GM18502 (cell line): ENCODE measurements around the gene CHST2.

ENCODE experiments used
- ATAC-seq: cut with Tn5 transposase; IDR thresholded peaks from one replicate; pipeline ENCODE4 v1.9.1; 2021; ENCODE audit warnings: mild to moderate bottlenecking; ENCODE audit not compliant: unreplicated experiment, poor library complexity

Gene CHST2

GRCh38 chr3:143128227-143128955 is 8.8 kb downstream of the CHST2 start:
- no peak for ATAC-seq

GRCh38 chr3:143132246-143132980 is 12.8 kb downstream of the CHST2 start:
- ATAC-seq = no peak

- ATAC-seq = no peak
Observed at GRCh38 chr3:143134471-143134870, 14.9 kb downstream of the CHST2 start.

GRCh38 chr3:143135150-143135549 is 15.6 kb downstream of the CHST2 start:
- no peak for ATAC-seq

GRCh38 chr3:143137435-143138036 is 18.0 kb downstream of the CHST2 start:
- no peak for ATAC-seq

- no peak for ATAC-seq
Observed at GRCh38 chr3:143138953-143139352, 19.4 kb downstream of the CHST2 start.

- no peak for ATAC-seq
Observed at GRCh38 chr3:143139762-143140161, 20.2 kb downstream of the CHST2 start.

GRCh38 chr3:143140550-143140949 is 21.0 kb downstream of the CHST2 start:
- no peak for ATAC-seq

GRCh38 chr3:143142354-143142753 is 22.8 kb downstream of the CHST2 start:
- ATAC-seq = no peak

GRCh38 chr3:143145906-143146305 is 26.3 kb downstream of the CHST2 start:
- ATAC-seq = no peak

GRCh38 chr3:143146486-143147274 is 27.1 kb downstream of the CHST2 start:
- no peak for ATAC-seq

- ATAC-seq = no peak
Observed at GRCh38 chr3:143147707-143148106, 28.1 kb downstream of the CHST2 start.

GRCh38 chr3:143150071-143150470 is 30.5 kb downstream of the CHST2 start:
- no peak for ATAC-seq

GRCh38 chr3:143151004-143151731 is 31.6 kb downstream of the CHST2 start:
- ATAC-seq = no peak

- ATAC-seq = no peak
Observed at GRCh38 chr3:143152043-143152442, 32.5 kb downstream of the CHST2 start.

- no peak for ATAC-seq
Observed at GRCh38 chr3:143155756-143156155, 36.2 kb downstream of the CHST2 start.

GRCh38 chr3:143158014-143158988 is 38.7 kb downstream of the CHST2 start:
- ATAC-seq = peak; percentile 86

- ATAC-seq = no peak
Observed at GRCh38 chr3:143160437-143160836, 40.9 kb downstream of the CHST2 start.

GRCh38 chr3:143163562-143164100 is 44.1 kb downstream of the CHST2 start:
- no peak for ATAC-seq
